HCT116 (cell line): ENCODE measurements around the gene HSPBAP1. TPM values are rescaled to one million over a fixed set of nuclear protein-coding genes. Genes with fewer than 3 reads are reported as not detected.

Source experiments
- ATAC-seq: fragments of 200-7000 bp; cut with Tn5 transposase; 2 replicates; pipeline ENCODE4 v1.9.1; 2020; ENCODE audit warnings: mild to moderate bottlenecking, moderate library complexity
- BruUV-seq: library from RNA; stranded (reverse); fragments of 400-500 nt; replicated peaks from 2 replicates; lab custom pipeline; 2021; lab: Mats Ljungman, UMichigan
- CTCF ChIA-PET: fragments of 300-600 bp; sonication (Branson Sonifier 250); formaldehyde crosslinking; loops from one replicate; lab custom pipeline; 2021; ENCODE audit warnings: antibody characterized with exemption; lab: Charles Lee
- POLR2A ChIA-PET: fragments of 300-600, 350-600 bp; sonication (Branson Sonifier 250); formaldehyde crosslinking; loops from one replicate; lab custom pipeline; 2021; ENCODE audit warnings: antibody characterized with exemption; lab: Charles Lee
- RAD21 ChIA-PET, 2 experiments: fragments of 300-600 bp; sonication (Branson Sonifier 250); formaldehyde crosslinking; loops; one replicate each; lab custom pipeline; 2023; ENCODE audit warnings: low total read pairs in 2 of 2; ENCODE audit not compliant: uncharacterized antibody in 2 of 2, unreplicated experiment in 2 of 2, low non-redundant PET in 1 of 2; lab: Charles Lee
- DNase-seq: peaks from one replicate; pipeline ENCODE4 v3.0.0-alpha.2; 2010; ENCODE audit warnings: low read depth, low spot score
- H2AFZ ChIP-seq: fragments of 200-600 bp; shearing (Covaris generic), sonication (generic); 2 replicates; pipeline ENCODE4 v1.6.1; 2017; ENCODE audit warnings: low read depth, mixed run types, mixed read lengths, antibody characterized with exemption, low read length; ENCODE audit not compliant: poor library complexity, severe bottlenecking
- H3K27ac ChIP-seq: 2 replicates; pipeline ENCODE4 v1.5.1; 2012; ENCODE audit warnings: low read depth, low read length
- H3K27me3 ChIP-seq: fragments of 200-600 bp; sonication (generic); 2 replicates; pipeline ENCODE4 v1.6.1; 2016; ENCODE audit warnings: mixed run types, low read length, mixed read lengths; ENCODE audit not compliant: insufficient read depth
- H3K36me3 ChIP-seq, 2 experiments: fragments of 200-500 bp in 1 of 2; fragments of 200-600 bp in 1 of 2; sonication (Bioruptor generic) in 1 of 2; sonication (generic) in 1 of 2; 2 replicates each; pipeline versions ENCODE4 v1.5.1 to v1.6.1; 2014 to 2016; ENCODE audit warnings: low read length in 2 of 2, inconsistent platforms in 1 of 2, mixed read lengths in 1 of 2, mixed run types in 1 of 2; ENCODE audit not compliant: insufficient read depth in 2 of 2, control insufficient read depth in 1 of 2
- H3K4me1 ChIP-seq, 2 experiments: fragments of 200-600 bp in 1 of 2; sonication (generic) in 1 of 2; 2 replicates each; pipeline versions ENCODE4 v1.5.1 to v1.6.1; 2012 to 2017; ENCODE audit warnings: low read length in 2 of 2, inconsistent platforms in 1 of 2, mild to moderate bottlenecking in 1 of 2, mixed read lengths in 1 of 2, mixed run types in 1 of 2, moderate library complexity in 1 of 2; ENCODE audit not compliant: insufficient read depth in 2 of 2, control insufficient read depth in 1 of 2
- H3K4me2 ChIP-seq: fragments of 200-600 bp; sonication (generic); 2 replicates; pipeline ENCODE4 v1.6.1; 2017; ENCODE audit warnings: mixed run types, low read length, mixed read lengths
- H3K4me3 ChIP-seq, 2 experiments: fragments of 200-600 bp in 1 of 2; sonication (generic) in 1 of 2; replicated peaks in 1 of 2; 2 replicates each; pipeline ENCODE4 v1.5.1; 2011 to 2016; ENCODE audit warnings: low read length in 2 of 2, control low read depth in 1 of 2, low read depth in 1 of 2, mild to moderate bottlenecking in 1 of 2, mixed read lengths in 1 of 2, mixed run types in 1 of 2
- H3K79me2 ChIP-seq: fragments of 200-600 bp; sonication (generic); 2 replicates; pipeline ENCODE4 v1.6.1; 2017; ENCODE audit warnings: mild to moderate bottlenecking, mixed run types, low read length, moderate library complexity, mixed read lengths; ENCODE audit not compliant: insufficient read depth
- H3K9ac ChIP-seq: fragments of 200-600 bp; sonication (generic); 2 replicates; pipeline ENCODE4 v1.6.1; 2016; ENCODE audit warnings: low read length, mixed read lengths
- H3K9me2 ChIP-seq: fragments of 200-600 bp; sonication (generic), shearing (Covaris generic); 2 replicates; pipeline ENCODE4 v1.6.1; 2017; ENCODE audit warnings: mixed run types, mild to moderate bottlenecking, moderate library complexity; ENCODE audit not compliant: insufficient read depth
- H3K9me3 ChIP-seq, 2 experiments: fragments of 200-500 bp in 1 of 2; fragments of 200-600 bp in 1 of 2; sonication (Bioruptor generic) in 1 of 2; sonication (generic) in 1 of 2; 2 replicates each; pipeline ENCODE4 v1.6.1; 2014 to 2017; ENCODE audit warnings: low read length in 2 of 2, mixed read lengths in 2 of 2, inconsistent platforms in 1 of 2, low read depth in 1 of 2, mild to moderate bottlenecking in 1 of 2, mixed run types in 1 of 2, moderate library complexity in 1 of 2; ENCODE audit not compliant: control insufficient read depth in 1 of 2, insufficient read depth in 1 of 2
- H4K20me1 ChIP-seq: fragments of 200-600 bp; sonication (generic), shearing (Covaris generic); 2 replicates; pipeline ENCODE4 v1.6.1; 2017; ENCODE audit warnings: mixed run types, mild to moderate bottlenecking, moderate library complexity; ENCODE audit not compliant: insufficient read depth
- CBX3 ChIP-seq: IDR thresholded peaks from 2 replicates; pipeline ENCODE4 v1.6.1; 2012; ENCODE audit warnings: low read depth
- CEBPB ChIP-seq: IDR thresholded peaks from 2 replicates; pipeline ENCODE4 v1.6.1; 2012; ENCODE audit warnings: low read depth
- CTCF ChIP-seq, 3 experiments: fragments of 200-600 bp in 1 of 3; sonication (generic) in 1 of 3; IDR thresholded peaks in 2 of 3; conservative IDR thresholded peaks in 1 of 3; 2 replicates each; pipeline ENCODE4 v1.5.1; 2012 to 2017; ENCODE audit warnings: low read depth in 2 of 3, low read length in 2 of 3, antibody characterized with exemption in 1 of 3, borderline replicate concordance in 1 of 3, control low read depth in 1 of 3, mild to moderate bottlenecking in 1 of 3, mixed read lengths in 1 of 3, mixed run types in 1 of 3, moderate library complexity in 1 of 3; ENCODE audit not compliant: insufficient read depth in 1 of 3
- EZH2 ChIP-seq: fragments of 200-600 bp; sonication (generic); IDR thresholded peaks from 2 replicates; pipeline ENCODE4 v1.6.1; 2017; ENCODE audit warnings: antibody characterized with exemption, mixed run types
- FOSL1 ChIP-seq: IDR thresholded peaks from 2 replicates; pipeline ENCODE4 v1.6.1; 2012; ENCODE audit warnings: low read depth
- POLR2A ChIP-seq: IDR thresholded peaks from 2 replicates; pipeline ENCODE4 v1.7.0; 2011; ENCODE audit warnings: borderline replicate concordance; ENCODE audit not compliant: insufficient read depth, insufficient read length; ENCODE audit errors: extremely low read depth
- POLR2AphosphoS5 ChIP-seq: IDR thresholded peaks from 2 replicates; pipeline ENCODE4 v1.6.1; 2011; ENCODE audit warnings: mild to moderate bottlenecking, low read depth, low read length, moderate library complexity
- REST ChIP-seq: IDR thresholded peaks from 2 replicates; pipeline ENCODE4 v1.6.1; 2012; ENCODE audit warnings: low read depth
- SRF ChIP-seq: IDR thresholded peaks from 2 replicates; pipeline ENCODE4 v1.6.1; 2012; ENCODE audit warnings: low read depth
- YY1 ChIP-seq: IDR thresholded peaks from 2 replicates; pipeline ENCODE4 v1.6.1; 2011; ENCODE audit warnings: low read length, low read depth, moderate library complexity, mild to moderate bottlenecking; ENCODE audit not compliant: insufficient replicate concordance; ENCODE audit errors: extremely low read depth
- ZBTB33 ChIP-seq: IDR thresholded peaks from 2 replicates; pipeline ENCODE4 v1.6.1; 2011; ENCODE audit warnings: mild to moderate bottlenecking, low read length, moderate library complexity; ENCODE audit not compliant: insufficient replicate concordance; ENCODE audit errors: extremely low read depth
- ZFX ChIP-seq: fragments of 450-650 bp; IDR thresholded peaks from 2 replicates; pipeline ENCODE4 v1.6.1; 2017
- ZNF274 ChIP-seq: fragments of 200-500 bp; sonication (Bioruptor generic); IDR thresholded peaks from 2 replicates; pipeline ENCODE4 v1.6.1; 2014; ENCODE audit warnings: mild to moderate bottlenecking, low read depth, low read length, inconsistent platforms
- intact Hi-C: fragments of 100-400 bp; cut with micrococcal nuclease; formaldehyde crosslinking; loops from 2 replicates; pipeline ENCODE4 v1.10.0; 2022
- total RNA-seq: library from RNA; stranded (reverse); gene quantifications from one replicate; pipeline ENCODE4 v1.2.1, GENCODE V29; 2021; ENCODE audit not compliant: unreplicated experiment

The HSPBAP1 gene
- total RNA-seq, 1 experiment from 2014 or later, result 6.6 TPM

GRCh38 chr3:122728186-122728585 lies 65.4 kb downstream of the HSPBAP1 start (continued):
- TF ChIP-seq REST (no peak), POLR2AphosphoS5 (no peak), POLR2A (no peak), ZFX (no peak), FOSL1 (no peak), YY1 (no peak), CEBPB (no peak), EZH2 (no peak)

GRCh38 chr3:122727766-122728165 lies 65.9 kb downstream of the HSPBAP1 start:
- H3K27ac ChIP-seq, result no peak overlapping the region
- no peaks in the 10 kb centered on the region for H3K4me1 ChIP-seq
- H3K9me2 ChIP-seq, result no peaks in the 10 kb centered on the region
- no peaks in the 10 kb centered on the region for H3K9me3 ChIP-seq
- ChIA-PET POLR2A (no interaction called here), CTCF (no interaction called here), RAD21 (no interaction called here)
- no peaks in the 10 kb centered on the region for H3K36me3 ChIP-seq
- H3K9ac ChIP-seq, result no peak overlapping the region
- H3K4me3 ChIP-seq, result no peak overlapping the region
- H3K79me2 ChIP-seq, result no peaks in the 10 kb centered on the region
- H3K27me3 ChIP-seq, result no peaks in the 10 kb centered on the region
- DNase-seq (no peak), ATAC-seq (no peak)
- no peaks in the 10 kb centered on the region for H4K20me1 ChIP-seq
- intact Hi-C loops, result no loop called here
- no TSS peak for BruUV-seq
- no peak overlapping the region for H3K4me2 ChIP-seq
- TF ChIP-seq CTCF (IDR thresholded peaks at IDR 0.05 in 2 of 3, conservative IDR thresholded peaks at IDR 0.05 in 1 of 3; ENCODE audit: borderline replicate concordance in 1 of 3, insufficient read depth in 1 of 3, low read depth in 2 of 3, low read length in 2 of 3) (no peak), ZBTB33 (no peak), CBX3 (no peak), CEBPB (no peak), FOSL1 (no peak), ZNF274 (no peak), SRF (no peak), POLR2A (no peak), YY1 (no peak)
- H2AFZ ChIP-seq, result no peak overlapping the region
